ENCODE measurements around the gene MAGOH. TPM values are rescaled to one million over a fixed set of nuclear protein-coding genes. Genes with fewer than 3 reads are reported as not detected.
A peak's percentile ranks its signal among the peaks of the same experiment; 100 is the strongest.

The MAGOH gene
- total and polyA plus RNA-seq, 11 donors = 18.8 to 74.2 (median 24.1) TPM

DNA sequence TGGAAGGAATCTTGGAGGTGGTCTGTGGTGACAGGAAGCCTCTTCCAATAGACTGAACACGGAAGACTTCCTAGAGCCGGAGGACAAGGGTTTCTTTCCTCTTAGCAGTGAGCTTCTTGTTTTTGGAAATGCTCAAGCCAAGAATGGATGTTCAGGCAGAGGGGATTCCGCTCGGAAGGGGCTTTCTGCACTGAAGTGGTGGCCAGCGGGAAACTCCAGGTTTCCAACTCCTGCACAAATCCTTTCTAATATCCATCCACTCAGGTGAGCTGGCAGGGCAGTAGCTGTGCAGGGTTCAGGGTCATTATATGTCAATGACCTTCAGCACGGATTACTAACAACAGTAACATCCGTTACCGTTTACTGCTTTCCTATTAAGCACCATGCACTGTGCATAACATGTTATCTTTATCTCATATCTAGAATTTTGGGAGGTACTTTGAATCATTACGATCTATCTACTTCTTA, 42.3 kb downstream of the MAGOH start:
- WGBS, 4 donors = 39 to 42% (median 39%) methylated on average over 9 of the region's 9 CpGs
- peak in 2 of 4 donors; percentile 6 to 14 for ATAC-seq
- no peaks in the 10 kb centered on the region for H3K9me3 ChIP-seq
- H3K27me3 ChIP-seq = no peaks in the 10 kb centered on the region
- peak overlapping the region; percentile 94 to 100 (median 98) for H3K27ac ChIP-seq
- intact Hi-C loops (cut with DNase I) = loop anchor here in 1 of 10 donors (1.0 to 5.0 kb wide), 2 partner anchors 42 to 269 kb away; partner anchors contain the start of genes MAGOH and SCP2
- H3K4me3 ChIP-seq = peak overlapping the region; percentile 77 to 100 (median 88)
- no peak for TF ChIP-seq POLR2A (IDR thresholded peaks at IDR 0.05)
- no peak for TF ChIP-seq CTCF (IDR thresholded peaks at IDR 0.05)
- peaks cover 3 to 40% (median 30%) of the 10 kb centered on the region in 12 donors for H3K4me1 ChIP-seq
- peaks cover 0 to 7% (median 4%) of the 10 kb centered on the region in 9 donors for H3K36me3 ChIP-seq
- DNase-seq = no peak

DNA sequence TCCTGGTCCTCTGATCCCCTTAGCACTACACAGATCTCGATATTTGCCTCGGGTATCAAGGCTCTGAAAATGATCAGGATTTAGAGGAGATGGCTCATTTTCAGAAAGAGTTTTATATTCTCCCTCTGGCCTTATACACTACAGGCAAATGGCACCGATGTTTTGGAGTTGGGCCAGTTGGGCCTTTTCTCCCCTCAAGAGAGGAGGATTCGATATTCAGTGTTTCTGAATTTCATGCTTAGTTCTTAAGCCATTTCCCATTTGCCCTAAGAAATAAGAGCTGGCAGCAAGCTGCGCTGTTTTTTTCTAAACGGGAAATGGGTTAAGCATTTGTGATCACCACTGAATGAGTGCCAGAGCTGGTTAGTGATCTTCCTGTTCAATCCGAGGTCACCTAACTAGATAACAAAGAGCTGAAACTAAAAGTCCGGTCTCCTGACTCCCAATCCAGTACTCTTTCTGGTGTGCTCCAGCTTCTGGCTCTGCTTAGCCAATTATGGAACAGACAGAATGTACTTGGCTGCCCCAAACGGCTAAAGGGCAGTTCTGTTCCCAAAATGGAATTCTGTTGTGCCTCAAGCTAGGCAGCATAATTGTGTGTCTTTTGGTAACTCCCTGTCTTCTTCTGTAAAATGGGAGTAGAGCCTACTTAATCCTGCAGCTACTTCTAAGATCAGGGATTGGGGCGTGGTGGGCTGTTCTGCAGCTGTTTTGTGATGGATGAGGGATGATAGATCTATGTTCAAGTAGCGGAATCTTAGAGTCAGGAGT, 42.9 kb downstream of the MAGOH start:
- H3K4me3 ChIP-seq = peak overlapping the region in 3 of 12 donors; percentile 84 to 88 (median 85)
- no peaks in the 10 kb centered on the region for H3K9me3 ChIP-seq
- ATAC-seq (no peak), DNase-seq (no peak)
- WGBS, 4 donors = 74 to 86% (median 80%) methylated on average over 11 of the region's 11 CpGs
- H3K27me3 ChIP-seq = no peaks in the 10 kb centered on the region
- H3K36me3 ChIP-seq = peaks cover 0 to 1% (median 0%) of the 10 kb centered on the region in 9 donors
- H3K27ac ChIP-seq = peak overlapping the region in 8 of 12 donors; percentile 94 to 100 (median 98)
- TF ChIP-seq POLR2A (IDR thresholded peaks at IDR 0.05) (no peak), CTCF (IDR thresholded peaks at IDR 0.05) (no peak)
- peaks cover 3 to 40% (median 30%) of the 10 kb centered on the region in 12 donors for H3K4me1 ChIP-seq
- intact Hi-C loops (cut with DNase I) = loop anchor here in 1 of 10 donors (1.0 to 5.0 kb wide), 2 partner anchors 43 to 268 kb away; partner anchors contain the start of genes MAGOH and SCP2

DNA sequence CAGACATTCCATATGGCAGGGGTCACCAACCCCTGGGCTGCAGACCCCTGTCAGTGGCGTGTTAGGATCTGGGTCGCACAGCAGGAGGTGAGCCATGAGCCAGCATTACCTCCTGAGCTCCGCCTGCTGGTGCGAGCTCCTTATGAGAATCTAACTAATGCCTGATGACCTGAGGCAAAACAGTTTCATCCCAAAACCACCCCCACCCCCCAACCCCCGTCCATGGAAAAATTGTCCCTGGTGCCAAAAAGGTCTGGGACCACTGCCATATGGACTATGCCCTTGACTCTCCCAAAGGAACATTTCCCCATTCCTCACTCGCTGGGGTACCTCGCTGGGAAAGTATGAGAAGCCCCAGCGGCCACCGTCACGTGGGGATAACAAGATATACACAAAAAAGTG, 48.1 kb downstream of the MAGOH start:
- Histone ChIP-seq H3K4me3 (no peak overlapping the region), H3K27ac (no peak overlapping the region), H3K27me3 (no peaks in the 10 kb centered on the region), H3K36me3 (no peaks in the 10 kb centered on the region), H3K4me1 (peaks cover 0 to 4% (median 0%) of the 10 kb centered on the region in 12 donors), H3K9me3 (peaks cover 0 to 2% (median 0%) of the 10 kb centered on the region in 12 donors)
- ATAC-seq = no peak
- TF ChIP-seq POLR2A (IDR thresholded peaks at IDR 0.05) = no peak
- no peak for TF ChIP-seq CTCF (IDR thresholded peaks at IDR 0.05)
- 73 to 78% (median 76%) methylated on average over 10 of the region's 10 CpGs for WGBS, 4 donors
- intact Hi-C loops (cut with DNase I) = no loop called here
- DNase-seq = no peak

DNA sequence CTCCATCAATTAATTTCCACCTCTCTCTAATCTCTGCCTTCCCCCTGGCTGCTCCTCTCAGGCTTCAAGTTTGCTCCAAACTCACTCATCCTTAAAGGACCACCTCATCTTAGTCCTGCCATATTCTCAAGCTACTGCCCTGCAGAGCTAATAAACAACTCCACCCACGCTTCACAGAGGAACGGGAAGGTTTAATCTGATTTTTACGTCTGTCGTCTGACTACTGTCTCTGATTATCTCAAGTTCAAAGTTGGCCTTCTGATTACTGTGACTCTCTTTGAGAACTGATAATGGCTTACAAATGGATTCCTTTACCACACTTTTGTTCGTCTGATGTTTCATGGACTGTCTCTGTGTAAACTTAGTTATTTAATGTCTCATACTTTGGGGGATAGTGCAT, 49.3 kb downstream of the MAGOH start:
- Histone ChIP-seq H3K27ac (no peak overlapping the region), H3K4me1 (peaks cover 0 to 5% (median 0%) of the 10 kb centered on the region in 12 donors), H3K36me3 (no peaks in the 10 kb centered on the region), H3K4me3 (no peak overlapping the region), H3K27me3 (no peaks in the 10 kb centered on the region), H3K9me3 (peaks cover 0 to 2% (median 0%) of the 10 kb centered on the region in 12 donors)
- intact Hi-C loops (cut with DNase I) = loop anchor here in 7 of 10 donors (10.0 kb wide), 8 partner anchors 124 to 494 kb away; partner anchors contain the start of genes COA7 (in 1 of the 7), ECHDC2 (in 1 of the 7), PODN (in 1 of the 7) and SCP2 (in 1 of the 7)
- no peak for ATAC-seq
- WGBS, 4 donors = 53 to 65% (median 57%) methylated on average over 5 of the region's 5 CpGs
- DNase-seq = no peak
- TF ChIP-seq CTCF (IDR thresholded peaks at IDR 0.05) = no peak
- no peak for TF ChIP-seq POLR2A (IDR thresholded peaks at IDR 0.05)
